Left lung (tissue), 10 donors: ENCODE data around the gene TRIM8. TPM values are rescaled to one million over a fixed set of nuclear protein-coding genes. Genes with fewer than 3 reads are reported as not detected.
A peak's percentile ranks its signal among the peaks of the same experiment; 100 is the strongest.

Source experiments
- ATAC-seq: fragments of 200-7000 bp; cut with Tn5 transposase; one replicate; pipeline ENCODE4 v1.9.1; 2020; ENCODE audit warnings: moderate library complexity
- DNase-seq, 4 donors: peaks; one replicate each; pipeline ENCODE4 v3.0.0-alpha.2; 2013 to 2020
- H3K27ac ChIP-seq, 2 donors: fragments of 200-600 bp; sonication (generic) in 1 of 2; one replicate each; pipeline versions ENCODE4 v1.5.0 to v1.8.0; 2020 to 2021
- H3K27me3 ChIP-seq, 2 donors: fragments of 200-600 bp; sonication (generic) in 1 of 2; one replicate each; pipeline versions ENCODE4 v1.5.0 to v1.8.0; 2020 to 2021
- H3K36me3 ChIP-seq, 2 donors: fragments of 200-600 bp; sonication (generic) in 1 of 2; one replicate each; pipeline versions ENCODE4 v1.5.0 to v1.8.0; 2020 to 2021
- H3K4me1 ChIP-seq, 2 donors: fragments of 200-600 bp; one replicate each; pipeline ENCODE4 v1.8.0; 2021
- H3K4me3 ChIP-seq, 2 donors: fragments of 200-600 bp; sonication (generic) in 1 of 2; one replicate each; pipeline versions ENCODE4 v1.5.0 to v1.8.0; 2020 to 2021; ENCODE audit warnings: mild to moderate bottlenecking in 1 of 2
- H3K9me3 ChIP-seq, 2 donors: fragments of 200-600 bp; sonication (generic) in 1 of 2; one replicate each; pipeline versions ENCODE4 v1.5.0 to v1.8.0; 2020 to 2021
- CTCF ChIP-seq, 2 donors: fragments of 200-600 bp; sonication (generic) in 1 of 2; IDR thresholded peaks; one replicate each; pipeline versions ENCODE4 v1.5.0 to v1.8.0; 2021; ENCODE audit warnings: antibody characterized with exemption in 2 of 2
- intact Hi-C, 2 donors: fragments of 100-400 bp; cut with DNase I; formaldehyde crosslinking; loops; one replicate each; pipeline versions ENCODE4 v1.11.2 to v1.14.2; 2022
- polyA plus RNA-seq, 6 donors: library from polyadenylated mRNA; unstranded; fragments of 120-200 nt; gene quantifications; one replicate each; pipeline ENCODE4 v1.2.1, GENCODE V29; 2013; ENCODE audit not compliant: insufficient read length in 6 of 6
- total RNA-seq, 2 donors: library from RNA; stranded (reverse); fragmentation: NEBNext Ultra II Directional; extraction: Animal tissue kit (Norgen Biotek cat#: 25700); gene quantifications; one replicate each; pipeline ENCODE4 v1.2.1, GENCODE V29; 2021
- donor health status: DM: no; HTN: yes; CAD: no.
- donor health status: DM: no; HTN: no; CAD: no.

The TRIM8 gene
- total and polyA plus RNA-seq, 8 donors: 88.9 to 180 (median 112) TPM

GRCh38 chr10:102670871-102671434 is 26.7 kb downstream of the TRIM8 start:
- H3K4me3 ChIP-seq: no peak overlapping the region
- DNase-seq (peak in 2 of 4 donors; percentile 26 to 33), ATAC-seq (no peak)
- no peak overlapping the region for H3K27ac ChIP-seq
- no peak for TF ChIP-seq CTCF (IDR thresholded peaks at IDR 0.05)
- H3K9me3 ChIP-seq: no peaks in the 10 kb centered on the region
- no peaks in the 10 kb centered on the region for H3K27me3 ChIP-seq
- H3K36me3 ChIP-seq: no peaks in the 10 kb centered on the region
- intact Hi-C loops: no loop called here
- H3K4me1 ChIP-seq: peaks cover 40 to 57% of the 10 kb centered on the region in 2 donors

GRCh38 chr10:102673236-102673818 is 29.0 kb downstream of the TRIM8 start:
- Histone ChIP-seq H3K4me3 (no peak overlapping the region), H3K36me3 (no peaks in the 10 kb centered on the region), H3K27me3 (no peaks in the 10 kb centered on the region), H3K27ac (peak overlapping the region; percentile 82 to 94), H3K9me3 (no peaks in the 10 kb centered on the region), H3K4me1 (peaks cover 57 to 78% of the 10 kb centered on the region in 2 donors)
- peak in 1 of 4 donors; percentile 17 for DNase-seq
- no peak for TF ChIP-seq CTCF (IDR thresholded peaks at IDR 0.05)
- intact Hi-C loops: no loop called here
- ATAC-seq: no peak

- Histone ChIP-seq H3K4me1 (peaks cover 60 to 83% of the 10 kb centered on the region in 2 donors), H3K27ac (peak overlapping the region; percentile 82 to 94), H3K9me3 (no peaks in the 10 kb centered on the region), H3K36me3 (no peaks in the 10 kb centered on the region), H3K4me3 (peak overlapping the region in 1 of 2 donors; percentile 30), H3K27me3 (no peaks in the 10 kb centered on the region)
- no peak for TF ChIP-seq CTCF (IDR thresholded peaks at IDR 0.05)
- intact Hi-C loops: no loop called here
- DNase-seq (peak in 3 of 4 donors; percentile 77 to 83 (median 78)), ATAC-seq (peak; percentile 56)
These were observed 29.7 kb downstream of the TRIM8 start for GRCh38 chr10:102673819-102674511.

- H3K27ac ChIP-seq: peak overlapping the region; percentile 82 to 94
- H3K27me3 ChIP-seq: no peaks in the 10 kb centered on the region
- no peaks in the 10 kb centered on the region for H3K9me3 ChIP-seq
- peak overlapping the region in 1 of 2 donors; percentile 30 for H3K4me3 ChIP-seq
- intact Hi-C loops: no loop called here
- no peak for ATAC-seq
- TF ChIP-seq CTCF (IDR thresholded peaks at IDR 0.05): no peak
- DNase-seq: no peak
- no peaks in the 10 kb centered on the region for H3K36me3 ChIP-seq
- peaks cover 56 to 82% of the 10 kb centered on the region in 2 donors for H3K4me1 ChIP-seq
These were observed 30.3 kb downstream of the TRIM8 start for GRCh38 chr10:102674566-102674965.

GRCh38 chr10:102675011-102675665 is 30.9 kb downstream of the TRIM8 start:
- no peak for TF ChIP-seq CTCF (IDR thresholded peaks at IDR 0.05)
- Histone ChIP-seq H3K9me3 (no peaks in the 10 kb centered on the region), H3K4me3 (no peak overlapping the region), H3K4me1 (peaks cover 54 to 76% of the 10 kb centered on the region in 2 donors), H3K27ac (peak overlapping the region; percentile 82 to 94), H3K36me3 (no peaks in the 10 kb centered on the region), H3K27me3 (no peaks in the 10 kb centered on the region)
- intact Hi-C loops: no loop called here
- ATAC-seq: no peak
- peak in 1 of 4 donors; percentile 61 for DNase-seq
